ENCODE results near the gene SS18L1.
A peak's percentile ranks its signal among the peaks of the same experiment; 100 is the strongest.

SS18L1 gene

GRCh38 chr20:62219101-62219991 is 75.8 kb downstream of the SS18L1 start:
- TF ChIP-seq CREB5 (CRISPR knock-in tag; IDR thresholded peaks at IDR 0.05; ENCODE audit: low read depth), result no peak
- no peak for TF ChIP-seq ZC3H10 (CRISPR knock-in tag; IDR thresholded peaks at IDR 0.05)
- no peak for TF ChIP-seq TSHZ2 (CRISPR knock-in tag; IDR thresholded peaks at IDR 0.05)
- TF ChIP-seq OSR1 (CRISPR knock-in tag; IDR thresholded peaks at IDR 0.05), result no peak
- no peak for TF ChIP-seq ZNF565 (CRISPR knock-in tag; conservative IDR thresholded peaks at IDR 0.05; ENCODE audit: low read depth)
- no peak for TF ChIP-seq PPARA (CRISPR knock-in tag; IDR thresholded peaks at IDR 0.05; ENCODE audit: borderline replicate concordance)
- no peak for TF ChIP-seq ZNF8 (CRISPR knock-in tag; IDR thresholded peaks at IDR 0.05)
- TF ChIP-seq, protein P1, sequence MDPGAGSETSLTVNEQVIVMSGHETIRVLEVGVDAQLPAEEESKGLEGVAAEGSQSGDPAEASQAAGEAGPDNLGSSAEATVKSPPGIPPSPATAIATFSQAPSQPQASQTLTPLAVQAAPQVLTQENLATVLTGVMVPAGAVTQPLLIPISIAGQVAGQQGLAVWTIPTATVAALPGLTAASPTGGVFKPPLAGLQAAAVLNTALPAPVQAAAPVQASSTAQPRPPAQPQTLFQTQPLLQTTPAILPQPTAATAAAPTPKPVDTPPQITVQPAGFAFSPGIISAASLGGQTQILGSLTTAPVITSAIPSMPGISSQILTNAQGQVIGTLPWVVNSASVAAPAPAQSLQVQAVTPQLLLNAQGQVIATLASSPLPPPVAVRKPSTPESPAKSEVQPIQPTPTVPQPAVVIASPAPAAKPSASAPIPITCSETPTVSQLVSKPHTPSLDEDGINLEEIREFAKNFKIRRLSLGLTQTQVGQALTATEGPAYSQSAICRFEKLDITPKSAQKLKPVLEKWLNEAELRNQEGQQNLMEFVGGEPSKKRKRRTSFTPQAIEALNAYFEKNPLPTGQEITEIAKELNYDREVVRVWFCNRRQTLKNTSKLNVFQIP (CRISPR knock-in tag; IDR thresholded peaks at IDR 0.05; ENCODE audit: borderline replicate concordance, low read depth), result no peak
- no peak for TF ChIP-seq TOX (CRISPR knock-in tag; IDR thresholded peaks at IDR 0.05; ENCODE audit: borderline replicate concordance)
- TF ChIP-seq PATZ1 (CRISPR knock-in tag; IDR thresholded peaks at IDR 0.05; ENCODE audit: borderline replicate concordance), result no peak
- no peak for TF ChIP-seq CSRNP3 (CRISPR knock-in tag; IDR thresholded peaks at IDR 0.05)
- no peak for TF ChIP-seq ARNTL (CRISPR knock-in tag; IDR thresholded peaks at IDR 0.05; ENCODE audit: borderline replicate concordance, low read depth)
- TF ChIP-seq RARB (CRISPR knock-in tag; IDR thresholded peaks at IDR 0.05), result no peak
- no peak for TF ChIP-seq ZFP3 (CRISPR knock-in tag; IDR thresholded peaks at IDR 0.05)
- no peak for TF ChIP-seq GLIS3 (CRISPR knock-in tag; IDR thresholded peaks at IDR 0.05)
- no peak for TF ChIP-seq ESRRG (CRISPR knock-in tag; IDR thresholded peaks at IDR 0.05)
- no peak for TF ChIP-seq CSDC2 (CRISPR knock-in tag; IDR thresholded peaks at IDR 0.05)
- TF ChIP-seq ZNF70 (CRISPR knock-in tag; IDR thresholded peaks at IDR 0.05), result no peak
- TF ChIP-seq BACH2 (CRISPR knock-in tag; IDR thresholded peaks at IDR 0.05; ENCODE audit: borderline replicate concordance), result no peak
- ATAC-seq, result no peak

DNA sequence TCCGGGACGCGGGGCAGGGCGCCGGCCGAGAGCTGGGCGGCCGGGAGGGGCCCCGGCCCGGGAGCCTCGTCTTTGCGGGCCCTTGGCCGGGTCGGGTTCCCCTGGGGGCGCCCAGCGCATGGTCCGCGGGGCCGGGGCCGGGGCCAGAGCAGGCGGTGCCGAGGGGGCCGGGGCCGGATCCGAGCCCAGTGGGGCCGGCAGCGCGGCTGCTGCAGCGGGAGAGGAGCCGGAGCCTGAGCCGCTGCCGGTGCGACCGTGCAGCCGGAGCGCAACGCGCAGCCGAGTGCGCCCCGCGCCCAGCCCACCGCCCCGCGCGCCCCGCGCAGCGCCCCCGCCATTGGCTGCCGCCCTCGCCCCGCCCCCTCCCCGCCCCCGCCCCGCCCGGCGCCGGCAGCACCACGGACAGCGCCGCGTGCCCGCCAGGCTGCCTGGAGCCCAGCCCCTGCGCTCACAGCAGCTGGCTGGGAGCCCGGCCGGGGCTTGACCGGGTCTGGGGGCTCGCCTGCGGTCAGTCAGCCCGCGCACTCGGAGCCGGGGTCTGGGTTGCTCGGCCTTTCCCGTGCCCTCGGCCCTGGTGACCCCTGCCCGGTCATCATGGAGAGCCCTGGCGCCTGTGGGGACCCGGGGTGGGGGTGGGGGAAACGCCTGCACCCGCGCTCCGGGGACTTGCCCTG is 76.6 kb downstream of the SS18L1 start, which contains the start of gene HRH3:
TSS of gene HRH3 (minus strand) at position 287 of the 674 bp plus-strand sequence. CDS start 308 bp downstream, outside the sequence.
- peak; percentile 60 for ATAC-seq
- no peak for TF ChIP-seq CSDC2 (CRISPR knock-in tag; IDR thresholded peaks at IDR 0.05)
- TF ChIP-seq TOX (CRISPR knock-in tag; IDR thresholded peaks at IDR 0.05; ENCODE audit: borderline replicate concordance), result no peak
- TF ChIP-seq ZNF565 (CRISPR knock-in tag; conservative IDR thresholded peaks at IDR 0.05; ENCODE audit: low read depth), result no peak
- TF ChIP-seq SNAI2 (CRISPR knock-in tag; IDR thresholded peaks at IDR 0.05), result no peak
- no peak for TF ChIP-seq CREB5 (CRISPR knock-in tag; IDR thresholded peaks at IDR 0.05; ENCODE audit: low read depth)
- no peak for TF ChIP-seq CSRNP3 (CRISPR knock-in tag; IDR thresholded peaks at IDR 0.05)
- no peak for TF ChIP-seq ZNF70 (CRISPR knock-in tag; IDR thresholded peaks at IDR 0.05)
- TF ChIP-seq TCF4 (CRISPR knock-in tag; IDR thresholded peaks at IDR 0.05; ENCODE audit: borderline replicate concordance), result no peak
- no peak for TF ChIP-seq ESRRG (CRISPR knock-in tag; IDR thresholded peaks at IDR 0.05)
- TF ChIP-seq GLIS3 (CRISPR knock-in tag; IDR thresholded peaks at IDR 0.05), result no peak
- no peak for TF ChIP-seq ZFP30 (CRISPR knock-in tag; IDR thresholded peaks at IDR 0.05)
- TF ChIP-seq PATZ1 (CRISPR knock-in tag; IDR thresholded peaks at IDR 0.05; ENCODE audit: borderline replicate concordance), result no peak

All from SK-N-SH treated with all-trans-retinoic acid at 6 μM for 48 hours (cell line).